ENCODE results near the gene PRKN. TPM values are rescaled to one million over a fixed set of nuclear protein-coding genes. Genes with fewer than 3 reads are reported as not detected.

PRKN gene
- total RNA-seq, 1 donor from 2014 or later: 2.6 TPM

- intact Hi-C loops (cut with DNase I): no loop called here
- Histone ChIP-seq H3K9me3 (no peaks in the 10 kb centered on the region), H3K4me1 (no peaks in the 10 kb centered on the region)
Observed at GRCh38 chr6:162055365-162055764, 672.2 kb downstream of the PRKN start.

GRCh38 chr6:162053084-162053483 is 674.5 kb downstream of the PRKN start:
- DNase-seq (ENCODE audit: low spot score in 2 of 2): no peak
- intact Hi-C loops (cut with DNase I): no loop called here
- no peak for TF ChIP-seq CTCF (IDR thresholded peaks at IDR 0.05)

More at GRCh38 chr6:162055365-162055764, 672.2 kb downstream of the PRKN start:
- Histone ChIP-seq H3K27ac (no peak overlapping the region), H3K4me3 (no peak overlapping the region), H3K27me3 (no peaks in the 10 kb centered on the region), H3K36me3 (no peaks in the 10 kb centered on the region)
- TF ChIP-seq CTCF (IDR thresholded peaks at IDR 0.05): no peak
- DNase-seq (ENCODE audit: low spot score in 2 of 2): no peak

GRCh38 chr6:162050579-162050978 is 677.0 kb downstream of the PRKN start:
- DNase-seq (ENCODE audit: low spot score in 2 of 2): no peak
- Histone ChIP-seq H3K36me3 (no peaks in the 10 kb centered on the region), H3K4me3 (no peak overlapping the region), H3K9me3 (no peaks in the 10 kb centered on the region), H3K27me3 (no peaks in the 10 kb centered on the region), H3K27ac (no peak overlapping the region), H3K4me1 (no peaks in the 10 kb centered on the region)
- intact Hi-C loops (cut with DNase I): no loop called here
- no peak for TF ChIP-seq CTCF (IDR thresholded peaks at IDR 0.05)

More at GRCh38 chr6:162053084-162053483, 674.5 kb downstream of the PRKN start:
- Histone ChIP-seq H3K27ac (no peak overlapping the region), H3K4me3 (no peak overlapping the region), H3K36me3 (no peaks in the 10 kb centered on the region), H3K9me3 (no peaks in the 10 kb centered on the region), H3K4me1 (no peaks in the 10 kb centered on the region), H3K27me3 (no peaks in the 10 kb centered on the region)

GRCh38 chr6:162046324-162046723 is 681.2 kb downstream of the PRKN start:
- no peaks in the 10 kb centered on the region for H3K9me3 ChIP-seq
- no peak overlapping the region for H3K4me3 ChIP-seq
- H3K4me1 ChIP-seq: no peaks in the 10 kb centered on the region
- no peak for DNase-seq (ENCODE audit: low spot score in 2 of 2)
- H3K27me3 ChIP-seq: no peaks in the 10 kb centered on the region
- no peaks in the 10 kb centered on the region for H3K36me3 ChIP-seq
- no peak overlapping the region for H3K27ac ChIP-seq
- no peak for TF ChIP-seq CTCF (IDR thresholded peaks at IDR 0.05)
- intact Hi-C loops (cut with DNase I): no loop called here

DNA sequence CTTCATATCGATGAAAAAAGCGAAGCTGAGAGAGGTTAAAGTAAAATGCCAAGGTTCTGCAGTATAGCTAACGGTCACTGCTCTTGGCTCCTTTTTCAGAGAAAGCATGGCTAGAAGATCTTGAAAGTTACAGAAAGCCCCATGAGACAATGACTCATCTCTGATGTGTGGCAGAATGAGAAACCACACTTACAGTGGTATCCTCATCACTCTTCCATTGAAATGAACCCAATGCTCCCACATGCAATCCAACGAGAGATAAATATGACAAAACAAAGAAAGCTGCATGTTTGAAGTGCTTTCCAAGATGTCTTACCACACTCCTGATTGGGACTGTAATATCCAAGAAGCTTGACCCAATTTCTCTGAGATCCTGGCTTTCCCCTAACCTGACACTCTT is 694.9 kb downstream of the PRKN start:
- Histone ChIP-seq H3K27ac (no peak overlapping the region), H3K36me3 (no peaks in the 10 kb centered on the region), H3K27me3 (no peaks in the 10 kb centered on the region), H3K4me3 (no peak overlapping the region), H3K9me3 (no peaks in the 10 kb centered on the region), H3K4me1 (no peaks in the 10 kb centered on the region)
- no peak for DNase-seq (ENCODE audit: low spot score in 2 of 2)
- TF ChIP-seq CTCF (IDR thresholded peaks at IDR 0.05): no peak
- intact Hi-C loops (cut with DNase I): no loop called here
